SH-SY5Y (cell line): ENCODE data around the gene NAB2.

Experiments used
- GATA2 ChIP-seq: IDR thresholded peaks from 2 replicates; pipeline ENCODE4 v1.6.1; 2011; ENCODE audit warnings: mild to moderate bottlenecking, low read depth, low read length
- GATA3 ChIP-seq: IDR thresholded peaks from 2 replicates; pipeline ENCODE4 v1.6.1; 2011; ENCODE audit warnings: low read depth, mild to moderate bottlenecking, low read length, moderate library complexity

NAB2 gene

DNA sequence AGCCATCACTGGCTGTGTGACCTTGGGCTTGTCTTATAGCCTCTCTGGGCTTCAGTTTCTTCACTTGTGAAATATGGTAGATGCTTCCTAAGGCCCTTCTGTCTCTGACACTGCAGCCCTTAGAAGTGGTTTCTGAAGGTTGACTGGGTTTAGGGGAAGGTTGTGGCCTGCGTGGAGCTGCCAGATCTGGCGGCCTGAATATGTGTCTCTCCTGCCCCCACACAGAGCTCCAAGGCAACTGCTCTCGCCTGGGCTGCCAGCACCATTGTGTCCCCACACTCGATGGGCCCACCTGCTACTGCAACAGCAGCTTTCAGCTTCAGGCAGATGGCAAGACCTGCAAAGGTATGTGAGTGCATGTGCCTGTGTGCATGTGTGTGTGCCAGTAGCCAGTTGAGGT, 54.5 kb downstream of the NAB2 start:
- TF ChIP-seq GATA2 (no peak), GATA3 (no peak)
